HG02981 (cell line): ENCODE results near the gene SLC25A12.
"Not testable (repeated sequence)": the region's sequence is repeated elsewhere in the genome, so short reads cannot be mapped to it uniquely, and the experiment has no call there.

Source experiments
- ATAC-seq: cut with Tn5 transposase; IDR thresholded peaks from one replicate; pipeline ENCODE4 v1.9.1; 2021; ENCODE audit warnings: mild to moderate bottlenecking, moderate library complexity; ENCODE audit not compliant: unreplicated experiment

SLC25A12 gene

GRCh38 chr2:171792886-171793580 lies 101.0 kb downstream of the SLC25A12 start:
- ATAC-seq, result no peak

GRCh38 chr2:171792157-171792556 lies 101.9 kb downstream of the SLC25A12 start:
- ATAC-seq, result no peak

GRCh38 chr2:171791361-171791760 lies 102.7 kb downstream of the SLC25A12 start:
- no peak for ATAC-seq

GRCh38 chr2:171789956-171790355 lies 104.1 kb downstream of the SLC25A12 start:
- ATAC-seq, result no peak

- ATAC-seq, result no peak
Observed at GRCh38 chr2:171788316-171788993, 105.6 kb downstream of the SLC25A12 start.

GRCh38 chr2:171787333-171788072 lies 106.5 kb downstream of the SLC25A12 start:
- no peak for ATAC-seq

- ATAC-seq, result no peak
Observed at GRCh38 chr2:171785450-171785849, 108.6 kb downstream of the SLC25A12 start.

- ATAC-seq, result no peak
Observed at GRCh38 chr2:171778515-171778914, 115.5 kb downstream of the SLC25A12 start.

GRCh38 chr2:171774581-171774980 lies 119.5 kb downstream of the SLC25A12 start:
- not testable (repeated sequence) for ATAC-seq

- ATAC-seq, result no peak
Observed at GRCh38 chr2:171772373-171772772, 121.7 kb downstream of the SLC25A12 start.

GRCh38 chr2:171771463-171771862 lies 122.6 kb downstream of the SLC25A12 start:
- no peak for ATAC-seq

- ATAC-seq, result no peak
Observed at GRCh38 chr2:171763602-171764001, 130.4 kb downstream of the SLC25A12 start.

- no peak for ATAC-seq
Observed at GRCh38 chr2:171762879-171763573, 131.0 kb downstream of the SLC25A12 start.

GRCh38 chr2:171761176-171761575 lies 132.9 kb downstream of the SLC25A12 start:
- not testable (repeated sequence) for ATAC-seq

- not testable (repeated sequence) for ATAC-seq
Observed at GRCh38 chr2:171758762-171759161, 135.3 kb downstream of the SLC25A12 start.

GRCh38 chr2:171754254-171754939 lies 139.6 kb downstream of the SLC25A12 start:
- no peak for ATAC-seq

- no peak for ATAC-seq
Observed at GRCh38 chr2:171747371-171747770, 146.7 kb downstream of the SLC25A12 start.

- no peak for ATAC-seq
Observed at GRCh38 chr2:171745806-171746205, 148.2 kb downstream of the SLC25A12 start.

- ATAC-seq, result no peak
Observed at GRCh38 chr2:171745141-171745540, 148.9 kb downstream of the SLC25A12 start.

- no peak for ATAC-seq
Observed at GRCh38 chr2:171742760-171743159, 151.3 kb downstream of the SLC25A12 start.

GRCh38 chr2:171741189-171741588 lies 152.9 kb downstream of the SLC25A12 start:
- peak; percentile 77 for ATAC-seq
